SK-N-SH (cell line): ENCODE measurements around the gene IQSEC3. TPM values are rescaled to one million over a fixed set of nuclear protein-coding genes. Genes with fewer than 3 reads are reported as not detected.

Experiments used
- CTCF ChIA-PET: fragments of 300-600, 350-600 bp; formaldehyde crosslinking; extraction: SDS; loops from one replicate; lab custom pipeline; 2021; lab: Yijun Ruan, JAX
- POLR2A ChIA-PET: fragments of 350-600 bp; sonication (Branson Sonifier 250); formaldehyde crosslinking; extraction: SDS; loops from one replicate; lab custom pipeline; 2020; ENCODE audit warnings: antibody characterized with exemption, inconsistent platforms; lab: Yijun Ruan, JAX
- DNase-seq: peaks from one replicate; pipeline ENCODE4 v3.0.0; 2012
- H2AFZ ChIP-seq: fragments of 200-600 bp; sonication (generic); 2 replicates; pipeline ENCODE4 v1.8.1; 2016; ENCODE audit warnings: antibody characterized with exemption, mild to moderate bottlenecking, low read depth
- H3F3A ChIP-seq: fragments of 200-600 bp; sonication (generic); replicated peaks from 2 replicates; pipeline ENCODE3; 2016; ENCODE audit warnings: antibody characterized with exemption, mild to moderate bottlenecking; ENCODE audit not compliant: insufficient read depth
- H3K27ac ChIP-seq, 2 experiments: fragments of 200-500 bp in 1 of 2; fragments of 200-600 bp in 1 of 2; sonication (Bioruptor generic) in 1 of 2; sonication (generic), shearing (Covaris generic) in 1 of 2; 2 replicates each; pipeline versions ENCODE4 v1.5.1 to v1.6.1; 2014 to 2016; ENCODE audit warnings: low read depth in 2 of 2, inconsistent platforms in 1 of 2, low read length in 1 of 2, mild to moderate bottlenecking in 1 of 2, mixed read lengths in 1 of 2
- H3K27me3 ChIP-seq: fragments of 200-600 bp; sonication (generic), shearing (Covaris generic); 2 replicates; pipeline ENCODE4 v1.6.1; 2016; ENCODE audit warnings: mixed run types; ENCODE audit not compliant: insufficient read depth
- H3K36me3 ChIP-seq, 2 experiments: fragments of 200-500 bp in 1 of 2; fragments of 200-600 bp in 1 of 2; sonication (Bioruptor generic) in 1 of 2; sonication (generic) in 1 of 2; replicated peaks in 1 of 2; 2 replicates each; pipeline versions ENCODE3 to v1.5.1; 2014 to 2016; ENCODE audit warnings: low read length in 1 of 2, mild to moderate bottlenecking in 1 of 2; ENCODE audit not compliant: insufficient read depth in 2 of 2, control insufficient read depth in 1 of 2
- H3K4me1 ChIP-seq, 2 experiments: fragments of 200-500 bp in 1 of 2; fragments of 200-600 bp in 1 of 2; sonication (Bioruptor generic) in 1 of 2; sonication (generic), shearing (Covaris generic) in 1 of 2; 2 replicates each; pipeline versions ENCODE4 v1.5.1 to v1.6.1; 2014 to 2016; ENCODE audit warnings: low read depth in 1 of 2, low read length in 1 of 2, mixed run types in 1 of 2; ENCODE audit not compliant: insufficient read depth in 2 of 2, control insufficient read depth in 1 of 2
- H3K4me2 ChIP-seq: fragments of 200-600 bp; sonication (generic), shearing (Covaris generic); 2 replicates; pipeline ENCODE4 v1.6.1; 2017; ENCODE audit warnings: mixed run types
- H3K4me3 ChIP-seq, 2 experiments: fragments of 200-500 bp in 1 of 2; fragments of 200-600 bp in 1 of 2; sonication (Bioruptor generic) in 1 of 2; sonication (generic), shearing (Covaris generic) in 1 of 2; 2 replicates each; pipeline versions ENCODE4 v1.5.1 to v1.8.1; 2014 to 2016; ENCODE audit warnings: low read depth in 2 of 2, inconsistent platforms in 1 of 2, low read length in 1 of 2, mild to moderate bottlenecking in 1 of 2, mixed read lengths in 1 of 2, moderate library complexity in 1 of 2
- H3K79me2 ChIP-seq: fragments of 200-600 bp; sonication (generic); 2 replicates; pipeline ENCODE4 v1.8.1; 2017; ENCODE audit warnings: mild to moderate bottlenecking; ENCODE audit not compliant: insufficient read depth
- H3K9ac ChIP-seq: fragments of 200-600 bp; sonication (generic); 2 replicates; pipeline ENCODE4 v1.6.1; 2017; ENCODE audit warnings: mixed run types
- H3K9me2 ChIP-seq: fragments of 200-600 bp; sonication (generic); 2 replicates; pipeline ENCODE4 v1.6.1; 2017; ENCODE audit warnings: mixed run types
- H3K9me3 ChIP-seq: fragments of 200-600 bp; sonication (generic); 2 replicates; pipeline ENCODE4 v1.6.1; 2017; ENCODE audit warnings: mixed run types, mild to moderate bottlenecking, moderate library complexity
- H4K20me1 ChIP-seq: fragments of 200-600 bp; sonication (generic); 2 replicates; pipeline ENCODE4 v1.6.1; 2017; ENCODE audit warnings: mild to moderate bottlenecking, mixed run types; ENCODE audit not compliant: insufficient read depth
- CHD2 ChIP-seq: fragments of 150-350 bp; IDR thresholded peaks from 2 replicates; pipeline ENCODE4 v1.6.1; 2018; ENCODE audit warnings: low read length; ENCODE audit not compliant: partially characterized antibody
- ELF1 ChIP-seq: IDR thresholded peaks from 2 replicates; pipeline ENCODE4 v1.4.0; 2012
- EP300 ChIP-seq, 2 experiments: IDR thresholded peaks; 2 replicates each; pipeline versions ENCODE4 v1.4.0 to v1.6.1; 2012; ENCODE audit warnings: borderline replicate concordance in 1 of 2, low read depth in 1 of 2, low read length in 1 of 2
- FOSL2 ChIP-seq: IDR thresholded peaks from 2 replicates; pipeline ENCODE4 v1.4.0; 2012; ENCODE audit warnings: low read depth, mild to moderate bottlenecking, moderate library complexity, borderline replicate concordance
- FOXJ3 ChIP-seq: sonication (generic); formaldehyde crosslinking; IDR thresholded peaks from 2 replicates; pipeline ENCODE4 v1.5.1; 2020; ENCODE audit warnings: mild to moderate bottlenecking, missing genetic modification reagents
- GABPA ChIP-seq: IDR thresholded peaks from 2 replicates; pipeline ENCODE4 v1.4.0; 2012; ENCODE audit warnings: low read depth, mild to moderate bottlenecking
- JUND ChIP-seq: IDR thresholded peaks from 2 replicates; pipeline ENCODE4 v1.4.0; 2012
- MXI1 ChIP-seq: IDR thresholded peaks from 2 replicates; pipeline ENCODE4 v1.6.1; 2012; ENCODE audit warnings: mild to moderate bottlenecking, low read depth, low read length, improper control_type of control experiment
- NRF1 ChIP-seq: IDR thresholded peaks from 2 replicates; pipeline ENCODE4 v1.6.1; 2012; ENCODE audit warnings: low read depth, mild to moderate bottlenecking, low read length
- PBX3 ChIP-seq: IDR thresholded peaks from 2 replicates; pipeline ENCODE4; 2012
- RFX5 ChIP-seq: IDR thresholded peaks from 2 replicates; pipeline ENCODE4 v1.6.1; 2012; ENCODE audit warnings: mild to moderate bottlenecking, improper control_type of control experiment, low read length
- RXRA ChIP-seq: IDR thresholded peaks from 2 replicates; pipeline ENCODE4 v1.4.0; 2012; ENCODE audit warnings: low read depth, mild to moderate bottlenecking, borderline replicate concordance
- SMC3 ChIP-seq: IDR thresholded peaks from 2 replicates; pipeline ENCODE4 v1.6.1; 2012; ENCODE audit warnings: low read depth, low read length, improper control_type of control experiment
- TAF1 ChIP-seq: IDR thresholded peaks from 2 replicates; pipeline ENCODE4 v1.6.1; 2012; ENCODE audit warnings: low read depth, mild to moderate bottlenecking, low read length, moderate library complexity, borderline replicate concordance
- TCF12 ChIP-seq: IDR thresholded peaks from 2 replicates; pipeline ENCODE4 v1.4.0; 2012
- TEAD4 ChIP-seq: IDR thresholded peaks from 2 replicates; pipeline ENCODE4 v1.4.0; 2012; ENCODE audit warnings: mild to moderate bottlenecking, borderline replicate concordance; ENCODE audit not compliant: insufficient read depth
- YY1 ChIP-seq: IDR thresholded peaks from 2 replicates; pipeline ENCODE4 v1.4.0; 2012; ENCODE audit warnings: low read depth, mild to moderate bottlenecking
- WGBS: methylation state at CpG from one replicate; pipeline ENCODE4 v1.1.6; 2017; ENCODE audit warnings: low lambda C conversion rate; 5-methylcytosine and 5-hydroxymethylcytosine counted together
- polyA plus RNA-seq, 3 experiments: library from polyadenylated mRNA; depleted of rRNA; stranded (reverse); fragments of >200 nt; gene quantifications; 2 replicates each; pipeline ENCODE4 v1.2.3, GENCODE V29; 2012
- TF ChIP-seq, protein P1 (sequence below): fragments of 150-350 bp; IDR thresholded peaks from 2 replicates; pipeline ENCODE4 v1.6.1; 2017; ENCODE audit warnings: antibody characterized with exemption, low read length, low read depth, borderline replicate concordance
- TF ChIP-seq, protein P2 (sequence below): IDR thresholded peaks from 2 replicates; pipeline ENCODE4 v1.4.0; 2012; ENCODE audit warnings: low read depth, borderline replicate concordance

Gene IQSEC3
- polyA plus RNA-seq, 1 of the 3 experiments (the other 2 are of a cell fraction) = 0.02 TPM

GRCh38 chr12:211142-211465, 144.5 kb downstream of the IQSEC3 start:
- no peaks in the 10 kb centered on the region for H4K20me1 ChIP-seq
- H3K9me3 ChIP-seq = no peaks in the 10 kb centered on the region
- CTCF ChIA-PET = interaction anchor here (1.6 kb wide), 1 partner anchor 59 kb away, joined by 4 read pairs; no protein-coding TSS in a partner anchor
- peaks cover 0 to 6% of the 10 kb centered on the region in 2 experiments; a peak in 1 of 4 replicates for H3K4me1 ChIP-seq
- H3K4me3 ChIP-seq = no peak overlapping the region
- H3K9me2 ChIP-seq = no peaks in the 10 kb centered on the region
- TF ChIP-seq MXI1 = no peak
- no peak for TF ChIP-seq YY1
- TF ChIP-seq FOSL2 = no peak
- no peak for TF ChIP-seq TCF12
- TF ChIP-seq ELF1 = no peak
- TF ChIP-seq JUND = no peak
- TF ChIP-seq NRF1 = no peak
- TF ChIP-seq EP300 (IDR thresholded peaks at IDR 0.05; ENCODE audit: borderline replicate concordance in 1 of 2, low read depth in 1 of 2, low read length in 1 of 2) = no peak
- TF ChIP-seq GABPA = no peak
- TF ChIP-seq FOXJ3 (CRISPR knock-in tag) = no peak
- TF ChIP-seq RXRA = no peak
- no peak for TF ChIP-seq RFX5
- TF ChIP-seq SMC3 = no peak
- TF ChIP-seq TAF1 = no peak
- no peak for TF ChIP-seq PBX3
- TF ChIP-seq CHD2 = no peak
- TF ChIP-seq, protein P1, sequence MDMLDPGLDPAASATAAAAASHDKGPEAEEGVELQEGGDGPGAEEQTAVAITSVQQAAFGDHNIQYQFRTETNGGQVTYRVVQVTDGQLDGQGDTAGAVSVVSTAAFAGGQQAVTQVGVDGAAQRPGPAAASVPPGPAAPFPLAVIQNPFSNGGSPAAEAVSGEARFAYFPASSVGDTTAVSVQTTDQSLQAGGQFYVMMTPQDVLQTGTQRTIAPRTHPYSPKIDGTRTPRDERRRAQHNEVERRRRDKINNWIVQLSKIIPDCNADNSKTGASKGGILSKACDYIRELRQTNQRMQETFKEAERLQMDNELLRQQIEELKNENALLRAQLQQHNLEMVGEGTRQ = no peak
- no peak for TF ChIP-seq TEAD4
- TF ChIP-seq, protein P2, sequence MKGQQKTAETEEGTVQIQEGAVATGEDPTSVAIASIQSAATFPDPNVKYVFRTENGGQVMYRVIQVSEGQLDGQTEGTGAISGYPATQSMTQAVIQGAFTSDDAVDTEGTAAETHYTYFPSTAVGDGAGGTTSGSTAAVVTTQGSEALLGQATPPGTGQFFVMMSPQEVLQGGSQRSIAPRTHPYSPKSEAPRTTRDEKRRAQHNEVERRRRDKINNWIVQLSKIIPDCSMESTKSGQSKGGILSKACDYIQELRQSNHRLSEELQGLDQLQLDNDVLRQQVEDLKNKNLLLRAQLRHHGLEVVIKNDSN = no peak
- TF ChIP-seq, all 33 proteins: peak for 0
- peaks cover 10% of the 10 kb centered on the region; the same call in 1 of the 2 replicates for H3K27me3 ChIP-seq
- no peaks in the 10 kb centered on the region for H3K79me2 ChIP-seq
- POLR2A ChIA-PET = no interaction called here
- H3F3A ChIP-seq = no peaks in the 10 kb centered on the region
- no peak overlapping the region for H3K27ac ChIP-seq
- no peak overlapping the region for H3K4me2 ChIP-seq
- 54% methylated on average over 3 of the region's 3 CpGs for WGBS
- H2AFZ ChIP-seq = no peak overlapping the region
- no peak for DNase-seq
- H3K36me3 ChIP-seq = no peaks in the 10 kb centered on the region
- no peak overlapping the region for H3K9ac ChIP-seq
